ENCODE data around the gene SPINT1.
A peak's percentile ranks its signal among the peaks of the same experiment; 100 is the strongest.
"Not testable (repeated sequence)": the region's sequence is repeated elsewhere in the genome, so short reads cannot be mapped to it uniquely, and the experiment has no call there.

Gene SPINT1

DNA sequence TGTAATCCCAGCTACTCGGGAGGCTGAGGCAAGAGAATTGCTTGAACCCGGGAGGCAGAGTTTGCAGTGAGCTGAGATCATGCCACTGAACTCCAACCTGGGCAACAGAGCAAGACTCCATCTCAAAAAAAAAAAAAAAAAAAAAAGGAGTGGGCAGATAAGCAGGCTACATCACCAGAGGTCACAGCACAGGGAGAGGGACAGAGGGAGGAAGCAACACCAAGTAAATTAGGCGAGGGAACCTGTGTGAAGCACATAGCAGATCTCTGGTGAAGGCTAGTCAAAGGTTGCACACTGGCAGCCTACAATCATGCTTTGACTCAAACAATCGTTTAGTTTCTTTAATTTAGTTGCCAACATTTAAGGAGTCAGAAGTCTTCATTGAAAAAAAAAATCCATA lies 17.3 kb downstream of the SPINT1 start:
- DNase-seq: not testable (repeated sequence)

DNA sequence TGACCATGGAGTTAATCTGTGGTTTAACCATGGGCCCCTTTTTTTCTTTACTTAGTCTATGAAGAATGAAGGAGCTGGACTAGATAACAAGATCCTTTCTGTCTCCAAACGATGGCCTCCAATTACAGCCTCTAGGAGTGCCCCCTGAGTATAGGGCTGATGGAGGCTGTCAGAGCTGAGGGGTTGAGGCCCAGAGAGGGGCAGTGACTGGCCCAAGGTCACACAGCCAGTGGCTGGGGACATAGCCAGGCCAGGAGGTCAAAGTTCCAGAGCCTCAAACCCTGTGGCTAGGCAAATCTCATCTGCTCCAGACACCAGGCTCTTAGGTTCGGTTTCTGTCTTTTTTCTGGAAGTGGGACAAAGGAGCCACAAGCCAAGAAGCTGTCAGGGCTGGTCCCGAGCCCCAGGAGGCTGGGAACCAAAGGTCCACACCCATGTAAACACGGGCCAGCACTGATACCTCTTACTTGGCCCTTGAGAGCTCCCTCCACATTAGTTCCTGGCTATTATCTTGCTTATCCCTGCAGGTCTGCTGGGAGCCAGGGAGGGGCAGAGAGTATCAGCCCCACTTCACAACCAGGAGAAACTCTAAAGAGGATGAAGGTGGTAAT lies 19.9 kb downstream of the SPINT1 start:
- DNase-seq: no peak

DNA sequence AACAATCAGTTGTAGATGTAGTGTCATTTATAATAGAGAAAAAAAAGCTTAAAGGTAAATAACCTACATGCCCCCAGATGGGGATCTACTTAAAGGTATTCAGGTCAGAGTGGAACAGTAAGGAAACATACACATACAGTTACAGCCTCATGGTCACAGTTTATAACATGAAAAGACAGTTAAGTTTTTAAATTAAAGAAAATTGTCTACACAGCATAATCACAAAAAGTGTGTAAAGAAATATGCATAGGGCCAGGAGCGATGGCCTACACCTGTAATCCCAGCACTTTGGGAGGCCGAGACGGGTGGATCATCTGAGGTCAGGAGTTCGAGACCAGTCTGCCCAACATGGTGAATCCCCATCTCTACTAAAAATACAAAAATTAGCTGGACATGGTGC lies 23.4 kb downstream of the SPINT1 start:
- no peak for DNase-seq

DNA sequence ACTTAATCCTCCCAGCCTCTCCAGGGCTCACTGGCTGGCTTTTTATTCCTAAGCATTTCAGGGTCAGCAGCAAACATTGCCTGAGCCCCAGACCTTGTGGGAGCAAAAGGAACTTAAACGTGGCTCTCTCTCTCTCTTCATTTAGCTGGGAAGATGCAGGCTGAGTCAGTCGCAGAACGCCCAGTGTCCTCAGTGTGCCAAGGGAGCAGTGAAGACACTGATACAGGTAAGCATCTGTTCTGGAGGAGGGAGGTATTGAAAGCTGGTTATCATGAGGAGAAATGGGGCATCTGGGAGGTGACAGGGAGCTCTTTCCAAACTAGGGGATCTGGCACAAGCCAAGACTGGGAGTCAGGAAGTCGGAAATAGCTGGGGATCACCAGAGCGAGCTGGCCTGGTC lies 25.8 kb downstream of the SPINT1 start:
- no peak for DNase-seq

DNA sequence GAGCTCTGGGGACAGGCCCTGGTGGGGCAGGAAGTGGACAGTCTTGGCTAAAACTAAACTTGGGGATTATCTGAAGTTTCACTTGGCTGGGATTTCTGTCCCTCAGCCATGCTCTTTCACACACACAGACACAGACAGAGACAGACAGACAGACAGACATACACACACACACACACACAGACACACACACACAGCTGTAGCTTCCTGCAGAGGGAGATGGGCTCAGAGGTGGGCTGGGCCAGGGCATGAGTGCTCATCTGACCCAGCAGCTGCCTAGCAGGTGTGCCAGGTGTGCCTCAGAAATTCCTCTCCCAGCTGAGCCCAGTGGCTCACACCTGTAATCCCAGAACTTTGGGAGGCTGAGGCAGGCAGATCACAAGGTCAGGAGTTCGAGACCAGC lies 26.9 kb downstream of the SPINT1 start:
- no peak for DNase-seq

DNA sequence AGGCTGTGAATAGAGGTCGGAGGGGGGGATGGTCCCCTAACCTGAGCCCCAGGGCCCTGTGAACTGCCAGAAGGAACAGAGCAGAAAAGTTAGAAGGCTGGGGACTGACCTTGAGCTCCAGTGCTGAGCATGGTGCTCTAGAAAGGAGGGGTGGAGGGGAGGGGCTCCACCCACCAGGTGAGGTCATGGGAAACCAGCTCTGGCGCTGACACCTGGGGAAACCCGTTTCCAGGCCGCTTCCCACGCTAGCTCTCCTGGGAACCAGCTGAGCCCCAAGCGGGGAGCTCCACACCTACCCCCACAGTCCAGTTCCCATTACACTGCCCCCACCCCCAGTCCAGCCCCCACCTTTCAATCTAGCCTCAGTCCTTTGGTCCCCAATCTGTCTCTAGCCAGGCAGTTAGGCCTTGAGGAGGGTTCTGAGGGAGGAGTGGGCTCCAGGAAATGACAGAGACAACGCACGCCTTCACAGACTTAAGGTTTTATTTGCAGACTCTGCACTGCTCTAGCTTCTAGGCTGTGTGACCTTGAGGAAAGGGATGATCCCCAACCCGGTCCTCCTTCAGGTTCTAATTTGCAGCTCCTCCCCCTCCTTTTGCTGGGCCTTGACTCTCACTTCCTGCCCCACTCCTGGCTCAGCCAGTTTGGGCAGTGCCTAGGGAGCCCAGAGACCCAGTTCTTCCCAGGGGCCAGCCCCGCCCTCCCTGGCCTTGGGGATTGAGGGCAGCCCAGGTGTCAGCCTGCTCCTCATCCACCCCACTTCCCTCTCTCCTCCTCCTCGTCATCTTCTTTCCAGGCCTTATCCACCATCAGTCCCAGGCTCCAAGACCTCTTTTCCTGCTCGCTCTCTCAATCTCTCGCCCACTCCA lies 28.1 kb downstream of the SPINT1 start:
- no peak for DNase-seq

DNA sequence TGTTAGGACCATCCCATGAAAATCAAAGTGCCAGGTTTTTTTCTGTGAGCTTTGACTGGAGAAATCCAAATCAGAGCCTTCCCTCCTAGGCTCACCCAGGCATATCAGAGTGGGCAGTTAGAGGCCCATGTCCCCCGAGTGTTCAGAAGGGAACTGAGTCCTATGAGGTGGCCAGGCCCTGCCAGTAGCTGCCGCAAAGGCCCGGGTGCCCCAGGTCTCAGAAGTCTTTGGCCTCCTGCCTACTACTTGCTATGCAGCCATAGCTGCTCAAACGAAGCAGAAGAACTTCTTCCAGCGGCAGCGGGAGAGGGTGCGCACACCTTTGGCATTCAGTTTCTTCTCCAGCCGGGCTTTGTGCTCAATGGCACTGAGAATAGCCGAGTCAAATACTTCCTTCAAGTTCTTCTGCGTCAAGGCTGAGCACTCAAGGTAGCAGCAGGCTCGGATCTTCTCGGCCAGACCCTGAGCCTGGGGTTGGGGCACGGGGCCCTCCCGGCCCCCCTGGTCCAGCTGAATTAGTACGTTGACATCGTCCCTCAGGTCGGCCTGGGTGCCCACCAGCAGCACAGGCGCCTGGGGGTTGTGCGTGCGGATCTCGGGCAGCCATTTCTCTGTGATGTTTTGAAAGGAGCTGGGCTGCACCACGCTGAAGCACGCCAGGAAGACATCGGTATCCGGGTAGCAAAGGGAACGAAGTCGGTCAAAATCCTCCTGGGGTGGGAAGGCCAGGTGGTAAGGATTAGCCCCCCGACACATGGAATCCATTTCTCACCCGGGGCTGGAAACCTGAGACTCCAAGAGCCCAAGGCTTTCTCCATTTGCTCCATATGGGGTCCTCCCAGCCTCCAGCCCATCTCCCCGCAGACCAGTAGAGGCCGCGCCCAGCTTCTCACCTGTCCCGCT lies 29.2 kb downstream of the SPINT1 start:
- DNase-seq: no peak

DNA sequence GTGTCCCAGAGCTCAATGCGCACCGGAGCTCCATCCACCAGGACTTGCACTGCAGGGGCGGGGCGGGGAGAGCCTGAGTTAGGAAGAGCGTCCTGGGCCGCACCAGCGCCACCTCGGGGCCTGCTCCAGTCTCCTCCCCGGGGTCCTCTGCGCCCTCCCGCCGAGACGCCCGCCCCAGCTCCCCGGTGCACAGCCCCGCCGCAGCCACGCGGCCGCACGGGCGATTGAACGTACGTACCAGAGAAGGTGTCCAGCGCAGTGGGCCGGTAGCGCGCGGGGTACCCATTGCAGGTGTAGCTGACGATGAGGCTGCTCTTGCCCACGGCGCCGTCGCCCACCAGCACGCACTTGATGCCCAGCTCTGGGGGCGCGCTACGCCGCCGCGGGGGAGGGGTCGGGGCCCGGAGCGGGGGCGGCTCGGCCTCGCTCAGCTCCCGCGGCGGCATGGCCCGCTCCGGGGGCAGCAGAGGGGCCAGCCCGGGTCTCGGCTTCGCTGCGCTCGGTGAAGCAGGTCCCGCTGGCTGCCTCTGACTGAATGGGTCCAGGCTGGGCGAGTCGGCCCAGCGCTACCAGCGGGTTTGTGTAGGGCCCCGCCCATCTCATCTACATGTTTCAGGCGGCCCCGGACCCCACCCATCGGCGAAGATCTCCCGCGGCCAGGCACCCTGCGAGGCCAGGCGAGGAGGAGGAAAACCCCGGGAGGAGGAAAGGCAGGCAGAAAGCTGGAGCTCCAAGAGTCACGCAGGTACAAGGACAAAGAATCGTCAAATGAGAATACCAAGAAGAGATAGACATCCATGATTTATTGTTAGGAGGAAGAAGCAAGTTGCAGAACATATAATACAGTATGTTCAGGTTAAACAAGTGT lies 30.1 kb downstream of the SPINT1 start, which contains the start of gene RHOV:
TSS of gene RHOV (minus strand) at position 541 of the 868 bp plus-strand sequence. CDS start at position 446, 95 bp downstream.
- DNase-seq: peak; percentile 46

DNA sequence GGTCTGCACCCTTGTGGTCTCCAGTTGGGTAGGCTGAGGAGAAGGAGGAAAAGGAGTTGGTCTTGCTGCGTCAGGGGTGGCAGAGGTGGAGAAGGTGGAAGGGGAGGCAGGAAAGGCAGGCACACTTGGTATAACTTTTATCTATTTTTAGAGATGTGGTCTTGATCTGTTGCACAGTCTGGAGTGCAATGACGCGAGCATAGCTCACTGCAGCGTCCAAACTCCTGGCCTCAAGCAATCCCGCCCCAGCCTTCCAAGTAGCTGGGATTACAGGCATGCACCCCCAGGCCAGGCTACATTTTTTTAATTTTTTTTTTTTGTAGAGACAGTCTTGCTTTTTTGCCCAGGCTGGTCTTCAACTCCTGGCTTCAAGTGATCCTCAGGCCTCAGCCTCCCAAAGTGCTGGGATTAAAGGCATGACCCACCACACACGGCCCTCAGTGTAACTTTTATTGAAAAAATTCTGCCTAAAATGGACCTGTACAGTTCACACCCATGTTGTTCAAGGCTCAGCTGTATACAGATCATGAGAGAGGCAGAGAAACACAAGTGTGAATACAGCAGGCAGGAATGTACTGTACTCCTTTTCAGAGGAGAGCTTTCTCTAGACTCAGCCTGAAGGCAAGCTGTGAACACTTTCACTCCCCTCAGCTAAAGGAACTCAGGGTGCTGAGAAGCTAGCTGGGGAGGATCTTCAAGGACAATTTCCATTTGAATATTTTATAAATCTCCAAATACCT lies 32.3 kb downstream of the SPINT1 start:
- no peak for DNase-seq

DNA sequence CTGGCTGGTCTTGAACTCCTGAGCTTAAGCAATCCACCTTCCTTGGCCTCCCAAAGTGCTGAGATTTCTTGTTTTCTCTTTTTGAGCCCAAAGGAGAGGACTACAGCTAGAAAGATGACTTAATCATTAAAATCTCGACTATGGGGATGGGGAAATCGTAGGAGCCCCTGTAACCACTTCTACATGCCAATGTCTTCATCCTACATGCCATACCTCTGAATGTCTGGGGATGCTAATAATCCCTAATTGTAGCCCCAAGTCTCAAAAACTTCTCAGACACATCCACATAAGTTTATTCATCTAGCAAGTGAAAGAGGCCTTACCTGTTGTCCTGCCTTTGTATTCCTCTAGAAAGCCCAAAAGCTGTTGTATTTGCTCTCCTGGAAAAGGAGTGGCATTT lies 33.8 kb downstream of the SPINT1 start:
- no peak for DNase-seq

DNA sequence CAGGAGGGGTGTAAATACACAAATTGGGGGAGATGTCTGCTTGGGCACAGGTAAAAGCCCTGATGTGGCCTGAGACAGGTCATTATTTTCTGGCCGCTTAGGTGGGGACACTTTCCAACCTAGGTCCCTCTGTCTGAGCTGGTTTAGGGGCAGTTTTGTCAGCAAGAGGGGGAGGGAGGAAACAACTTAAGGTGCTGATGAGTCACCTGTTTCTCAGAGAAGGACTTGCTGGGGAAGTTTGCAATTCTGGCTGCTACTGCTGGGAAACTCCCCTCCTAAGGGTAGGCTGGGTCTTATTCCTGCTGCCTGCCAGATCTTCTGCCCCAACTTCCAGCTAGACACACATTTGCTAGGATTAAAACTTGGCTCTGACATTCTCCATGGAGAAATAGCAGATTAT lies 34.9 kb downstream of the SPINT1 start:
- DNase-seq: no peak

DNA sequence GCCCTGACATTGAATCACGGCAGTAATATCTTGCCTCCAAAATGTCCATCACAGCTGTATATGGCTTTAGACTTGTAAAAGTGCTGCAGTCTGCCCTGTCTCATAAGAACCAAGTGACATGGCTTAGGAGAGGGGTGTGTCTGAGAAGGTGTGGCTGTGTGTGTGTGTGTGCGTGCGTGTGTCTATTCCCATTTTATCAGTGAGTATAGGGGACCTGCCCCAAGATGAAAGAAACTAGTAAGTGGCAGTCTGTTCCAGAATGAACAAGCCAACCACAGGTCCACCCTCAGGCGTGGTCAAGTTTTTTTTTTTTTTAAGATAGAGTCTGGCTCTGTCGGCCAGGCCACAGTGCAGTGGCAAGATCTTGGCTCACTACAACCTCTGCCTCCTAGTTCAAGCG lies 35.8 kb downstream of the SPINT1 start:
- no peak for DNase-seq

DNA sequence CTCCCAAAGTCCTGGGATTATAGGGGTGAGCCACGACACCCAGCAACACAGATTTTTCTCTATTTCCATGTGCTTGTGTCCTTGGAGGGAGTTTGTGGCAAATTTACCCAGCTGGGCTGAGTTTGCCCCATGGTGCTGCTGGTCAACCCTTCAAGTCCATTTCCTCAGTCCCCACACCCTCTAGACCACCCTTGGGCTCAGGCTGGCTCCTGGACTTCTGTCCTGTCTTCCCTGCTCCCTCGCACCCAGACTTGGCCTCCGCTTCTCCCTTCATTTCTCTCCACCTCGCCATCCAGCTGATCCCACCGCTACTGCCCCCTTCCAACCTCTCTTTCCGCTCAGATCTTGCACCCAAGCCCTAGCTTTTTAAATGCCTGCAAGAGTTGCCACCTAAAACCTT lies 37.5 kb downstream of the SPINT1 start:
- no peak for DNase-seq

DNA sequence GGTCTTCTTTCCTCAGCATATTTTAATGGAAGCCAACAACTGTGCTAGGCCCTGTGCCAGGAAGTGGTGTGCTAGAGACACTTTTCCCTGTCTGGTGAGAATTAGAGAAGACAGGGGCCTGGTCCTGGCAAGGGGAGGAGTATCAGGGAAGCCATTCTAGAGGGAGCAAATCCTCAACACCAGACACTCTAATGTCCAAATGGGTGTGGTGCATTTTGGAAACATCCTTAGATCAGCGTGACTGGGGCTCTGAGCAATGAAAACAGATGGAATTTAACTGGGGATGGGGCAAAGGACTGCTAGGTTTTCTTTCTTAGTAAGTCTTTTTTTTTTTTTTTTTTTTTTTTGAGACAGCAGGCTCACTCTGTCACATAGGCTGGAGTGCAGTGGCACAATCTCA lies 42.7 kb downstream of the SPINT1 start:
- DNase-seq: no peak

DNA sequence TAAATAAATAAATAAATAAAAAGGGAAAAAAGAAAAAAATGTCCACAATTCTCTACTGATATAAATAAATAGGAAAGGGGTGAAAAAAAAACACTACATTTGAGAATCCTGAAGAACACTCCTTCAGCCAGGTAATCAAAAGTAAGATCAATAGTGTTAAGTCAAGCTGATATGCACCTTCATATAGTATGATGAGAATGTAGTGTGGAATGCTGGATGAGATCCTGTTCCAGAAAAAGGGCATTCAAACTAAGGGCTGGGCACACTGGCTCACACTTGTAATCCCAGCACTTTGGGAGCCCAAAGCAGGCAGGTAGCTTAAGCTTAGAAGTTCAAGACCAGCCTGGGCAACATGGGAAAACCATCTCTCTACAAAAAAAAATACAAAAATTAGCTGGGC lies 45.3 kb downstream of the SPINT1 start:
- DNase-seq: no peak

DNA sequence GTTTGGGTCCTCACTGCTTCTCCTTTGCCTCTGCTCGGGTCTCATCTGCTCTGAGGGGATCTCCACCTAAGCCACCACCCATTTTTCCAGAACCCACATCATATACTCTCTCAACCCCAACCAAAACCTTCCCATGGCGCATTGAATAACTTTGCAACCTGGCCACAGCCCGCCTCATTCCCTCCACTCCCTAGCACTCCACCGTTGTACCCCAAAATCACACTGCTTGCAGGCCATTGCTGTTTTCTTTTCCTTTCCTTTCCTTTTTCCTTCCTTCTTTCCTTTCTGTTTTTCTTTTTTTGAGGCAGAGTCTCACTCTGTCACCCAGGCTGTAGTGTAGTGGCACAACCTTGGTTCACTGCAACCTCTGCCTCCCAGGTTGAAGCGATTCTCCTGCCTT lies 47.3 kb downstream of the SPINT1 start:
- no peak for DNase-seq

DNA sequence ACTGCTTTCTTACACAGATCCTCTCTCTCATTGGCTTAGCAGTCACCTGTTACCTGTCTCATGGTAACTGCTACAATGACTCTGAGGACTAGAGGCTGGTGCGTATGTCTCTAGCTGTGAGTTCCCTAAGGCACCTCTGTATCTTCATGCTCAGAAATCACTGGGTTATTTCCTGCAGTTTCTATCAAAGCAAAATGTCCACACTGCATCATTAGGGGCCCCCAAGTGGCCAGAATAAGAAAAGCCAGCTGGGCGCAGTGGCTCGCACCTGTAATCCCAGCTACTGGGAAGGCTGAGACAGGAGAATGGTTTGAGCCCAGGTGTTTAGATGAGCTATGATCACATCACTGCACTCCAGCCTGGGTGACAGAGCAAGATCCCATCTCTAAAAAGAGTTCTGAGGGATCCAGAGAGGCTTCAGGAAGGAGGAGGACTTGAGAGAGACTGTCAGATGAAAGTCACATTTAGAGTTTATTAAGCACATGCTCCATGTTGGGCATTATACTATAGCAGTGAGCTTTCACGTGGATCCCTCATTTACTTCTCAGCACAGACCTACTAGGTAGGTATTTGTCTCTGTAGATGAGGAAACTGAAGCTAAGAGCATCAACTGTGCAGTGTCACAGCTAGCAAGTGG lies 48.1 kb downstream of the SPINT1 start:
- no peak for DNase-seq

DNA sequence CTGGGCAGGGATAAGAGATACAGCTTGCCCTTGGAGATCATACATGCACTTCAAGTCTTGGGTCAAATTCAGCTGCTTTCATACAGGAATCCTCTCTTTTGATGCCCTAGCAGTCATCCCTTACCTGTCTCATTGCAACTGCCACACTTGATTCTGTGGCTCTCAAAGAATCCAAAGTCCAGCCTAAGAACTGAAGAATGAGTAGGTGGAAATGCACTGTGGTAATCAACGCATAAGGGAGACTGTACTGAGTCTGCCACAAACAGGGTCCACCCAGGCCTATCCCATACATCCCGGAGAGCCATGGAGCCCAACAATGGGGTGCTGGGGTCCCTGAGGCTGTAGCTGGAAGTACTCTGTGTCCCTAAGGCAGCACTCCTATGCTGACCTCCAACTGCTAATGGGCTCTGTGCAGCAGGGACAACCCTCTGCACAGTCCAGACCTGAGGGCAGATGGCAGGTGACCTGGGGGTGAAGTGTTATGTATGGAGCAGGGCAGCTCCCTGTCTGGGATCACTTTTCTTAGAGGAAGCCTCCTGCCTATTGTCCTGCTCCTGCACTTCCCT lies 48.7 kb downstream of the SPINT1 start:
- DNase-seq: no peak

DNA sequence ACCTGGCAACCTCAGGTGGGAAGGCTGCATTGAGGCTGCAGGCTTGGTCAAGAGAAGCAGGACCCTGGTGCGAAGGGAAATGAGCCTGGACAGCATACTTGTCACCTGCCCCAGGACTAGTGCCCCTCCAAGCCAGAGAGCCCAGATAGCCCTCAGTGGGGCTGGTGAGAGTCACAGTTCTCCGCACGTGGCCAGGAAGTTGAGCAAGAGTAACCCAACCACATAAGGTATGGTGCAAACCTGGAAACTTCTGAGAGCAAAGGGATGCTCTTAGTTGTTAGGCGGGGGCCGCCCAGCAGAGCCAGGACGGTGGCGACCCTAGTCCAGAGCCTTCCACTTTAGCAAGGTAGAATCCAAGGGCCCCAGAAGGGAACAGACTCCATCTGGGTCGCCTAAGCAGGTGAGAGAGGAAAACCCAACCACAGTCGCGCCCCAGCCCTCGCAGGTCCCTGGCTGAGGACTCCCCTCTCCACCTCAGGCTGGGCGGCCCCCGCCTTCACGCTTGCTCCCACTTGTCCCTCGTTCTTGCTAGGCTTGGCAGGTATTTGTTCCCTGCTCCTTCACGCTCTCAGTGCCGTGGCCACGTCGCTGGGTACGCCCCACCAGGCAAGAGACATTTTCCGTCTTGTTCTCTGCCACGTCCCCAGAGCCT lies 49.3 kb downstream of the SPINT1 start:
- no peak for DNase-seq

Data from left hindlimb (tissue), 1 donor.